K562 (cell line): ENCODE measurements around the gene UBE2E1. TPM values are rescaled to one million over a fixed set of nuclear protein-coding genes. Genes with fewer than 3 reads are reported as not detected.

Experiments used
- ATAC-seq: fragments of 200-7000 bp; cut with Tn5 transposase; 3 replicates; pipeline ENCODE4 v1.9.1; 2020; ENCODE audit warnings: moderate library complexity
- BruUV-seq: library from RNA; stranded (reverse); fragments of 400-500 nt; replicated peaks from 2 replicates; lab custom pipeline; 2021; lab: Mats Ljungman, UMichigan
- CTCF ChIA-PET: fragments of 300-600 bp; formaldehyde crosslinking; extraction: SDS; loops from one replicate; lab custom pipeline; 2021; ENCODE audit warnings: low intra/inter-chr PET ratio; lab: Yijun Ruan, JAX
- POLR2A ChIA-PET: fragments of 300-600, 350-650 bp; sonication (Branson Sonifier 250); formaldehyde crosslinking; extraction: SDS; loops from one replicate; lab custom pipeline; 2021; ENCODE audit warnings: antibody characterized with exemption, inconsistent platforms; lab: Yijun Ruan, JAX
- DNase-seq, 4 experiments: peaks; one replicate each; pipeline versions ENCODE4 v3.0.0 to v3.0.0-alpha.2; 2011 to 2018; ENCODE audit warnings: low spot score in 3 of 4, mixed read lengths in 3 of 4; ENCODE audit errors: extremely low read depth in 1 of 4
- FAIRE-seq: peaks from 2 replicates; lab custom pipeline; 2011; peaks lifted over from hg19 to GRCh38; lab: Jason Lieb, UNC
- H2AFZ ChIP-seq: 2 replicates; pipeline ENCODE4 v1.6.0; 2011; ENCODE audit warnings: low read depth, low read length, control low read depth, inconsistent platforms
- H3K27ac ChIP-seq: fragments of 200-600 bp; 3 replicates; pipeline ENCODE4 v1.8.0; 2011; ENCODE audit warnings: low read depth, mild to moderate bottlenecking, control low read depth, inconsistent platforms, low read length, moderate library complexity, mixed read lengths; ENCODE audit errors: extremely low read depth
- H3K27me3 ChIP-seq, 2 experiments: fragments of 300-600 bp in 1 of 2; 2 replicates in 1 of 2; 3 replicates in 1 of 2; pipeline versions ENCODE4 v1.6.0 to v1.8.0; 2011; ENCODE audit warnings: inconsistent platforms in 2 of 2, low read length in 2 of 2, mild to moderate bottlenecking in 1 of 2, mixed read lengths in 1 of 2, moderate library complexity in 1 of 2; ENCODE audit not compliant: control insufficient read depth in 2 of 2, insufficient read depth in 2 of 2
- H3K36me3 ChIP-seq: fragments of 300-600 bp; 3 replicates; pipeline ENCODE4 v1.8.0; 2011; ENCODE audit warnings: mild to moderate bottlenecking, low read length, inconsistent platforms; ENCODE audit not compliant: control insufficient read depth, insufficient read depth
- H3K4me1 ChIP-seq, 2 experiments: fragments of 200-600 bp in 1 of 2; replicated peaks in 1 of 2; 2 replicates in 1 of 2; 3 replicates in 1 of 2; pipeline versions ENCODE4 v1.5.1 to v1.8.0; 2011; ENCODE audit warnings: inconsistent platforms in 2 of 2, low read length in 2 of 2, mild to moderate bottlenecking in 1 of 2, mixed read lengths in 1 of 2, moderate library complexity in 1 of 2; ENCODE audit not compliant: control insufficient read depth in 2 of 2, insufficient read depth in 2 of 2
- H3K4me2 ChIP-seq: 2 replicates; pipeline ENCODE4 v1.6.1; 2011; ENCODE audit warnings: low read length, control low read depth, inconsistent platforms, mixed read lengths; ENCODE audit not compliant: insufficient read depth
- H3K4me3 ChIP-seq: fragments of 200-600 bp; sonication (generic), shearing (Covaris generic); 2 replicates; pipeline ENCODE4 v1.5.1; 2016; ENCODE audit warnings: control low read depth, inconsistent platforms
- H3K79me2 ChIP-seq: fragments of 200-600 bp; 3 replicates; pipeline ENCODE4 v1.8.0; 2011; ENCODE audit warnings: low read length, inconsistent platforms; ENCODE audit not compliant: control insufficient read depth, insufficient read depth
- H3K9ac ChIP-seq, 2 experiments: 2 replicates each; pipeline versions ENCODE4 v1.6.0 to v1.6.1; 2011; ENCODE audit warnings: low read depth in 2 of 2, low read length in 2 of 2, control low read depth in 1 of 2, inconsistent platforms in 1 of 2, mild to moderate bottlenecking in 1 of 2, mixed read lengths in 1 of 2; ENCODE audit not compliant: insufficient read depth in 1 of 2
- H3K9me1 ChIP-seq: one replicate; pipeline ENCODE4 v1.6.0; 2011; ENCODE audit warnings: inconsistent platforms, mild to moderate bottlenecking, low read length, moderate library complexity; ENCODE audit not compliant: control insufficient read depth, insufficient read depth
- H3K9me3 ChIP-seq: replicated peaks from 2 replicates; pipeline ENCODE4 v1.5.1; 2011; ENCODE audit warnings: low read depth, low read length, inconsistent platforms; ENCODE audit not compliant: control insufficient read depth, insufficient read depth
- H4K20me1 ChIP-seq: replicated peaks from 2 replicates; pipeline ENCODE4 v1.6.1; 2011; ENCODE audit warnings: low read length, inconsistent platforms, mixed read lengths; ENCODE audit not compliant: control insufficient read depth, insufficient read depth
- CAMTA2 ChIP-seq: fragments of 250-450 bp; sonication (Bioruptor Pico); conservative IDR thresholded peaks from 2 replicates; pipeline ENCODE4 v1.5.1; 2022
- CUX1 ChIP-seq: fragments of 200-800 bp; sonication (Bioruptor generic); IDR thresholded peaks from 2 replicates; pipeline ENCODE4 v1.6.1; 2016; ENCODE audit warnings: missing genetic modification characterization, missing compliant biosample characterization
- LARP7 ChIP-seq: fragments of 450-650 bp; IDR thresholded peaks from 2 replicates; pipeline ENCODE4 v1.6.1; 2016
- MED1 ChIP-seq: sonication (generic); formaldehyde crosslinking; IDR thresholded peaks from 2 replicates; pipeline ENCODE4 v1.8.1; 2023; ENCODE audit warnings: missing genetic modification reagents, borderline replicate concordance
- SMAD2 ChIP-seq: fragments of 150-350 bp; IDR thresholded peaks from 2 replicates; pipeline ENCODE4 v1.6.1; 2014; ENCODE audit warnings: low read depth, mild to moderate bottlenecking, low read length
- TBL1XR1 ChIP-seq, 2 experiments: IDR thresholded peaks; 2 replicates each; pipeline ENCODE4 v1.6.1; 2012; ENCODE audit warnings: improper control_type of control experiment in 2 of 2, low read length in 2 of 2, mild to moderate bottlenecking in 1 of 2
- TOE1 ChIP-seq, 2 experiments: fragments of 450-650 bp in 1 of 2; sonication (generic) in 1 of 2; formaldehyde crosslinking in 1 of 2; IDR thresholded peaks; 2 replicates each; pipeline versions ENCODE4 v1.7.1 to v1.8.0; 2016 to 2022; ENCODE audit warnings: borderline replicate concordance in 2 of 2, mild to moderate bottlenecking in 2 of 2, antibody characterized with exemption in 1 of 2, inconsistent platforms in 1 of 2, low read depth in 1 of 2, missing genetic modification reagents in 1 of 2, moderate library complexity in 1 of 2
- ZNF184 ChIP-seq: sonication (generic); formaldehyde crosslinking; IDR thresholded peaks from 2 replicates; pipeline ENCODE4 v1.5.0; 2020; ENCODE audit warnings: missing genetic modification reagents
- ZNF318 ChIP-seq, 2 experiments: fragments of 450-650 bp; IDR thresholded peaks; 2 replicates each; pipeline ENCODE4 v1.6.1; 2016; ENCODE audit warnings: mild to moderate bottlenecking in 2 of 2, borderline replicate concordance in 1 of 2, low read depth in 1 of 2, moderate library complexity in 1 of 2
- WGBS: fragments of 100-300 bp; shearing (Covaris generic); methylation state at CpG from one replicate; pipeline ENCODE4 v1.1.6; 2016; ENCODE audit warnings: low coverage, mixed read lengths; ENCODE audit not compliant: insufficient coverage; ENCODE audit errors: missing lambda C conversion rate; 5-methylcytosine and 5-hydroxymethylcytosine counted together
- in situ Hi-C: fragments of 300-500 bp; cut with MboI; formaldehyde crosslinking; loops from 4 replicates; pipeline ENCODE4 v1.15.0; 2018; ENCODE audit warnings: inconsistent platforms, mixed read lengths
- intact Hi-C: fragments of 100-400 bp; cut with micrococcal nuclease; formaldehyde crosslinking; loops from 2 replicates; pipeline ENCODE4 v1.14.2; 2022
- polyA plus RNA-seq, 8 experiments: library from polyadenylated mRNA; depleted of rRNA in 4 of 8; stranded (reverse) in 5 of 8; unstranded in 3 of 8; fragments of >200 nt; fragmentation: Nextera tagmentation in 2 of 8; fragmentation: Illumina TruSeq in 1 of 8; extraction: Ambion mirVana in 2 of 8; extraction: Trizol in 1 of 8; gene quantifications; 2 replicates each; pipeline versions ENCODE4 v1.2.1 to v1.2.3, GENCODE V29; 2011 to 2014; ENCODE audit warnings: inconsistent platforms in 1 of 8, missing spikeins in 1 of 8
- total RNA-seq, 7 experiments: library from RNA; depleted of rRNA in 6 of 7; stranded (reverse); fragments of >200 nt in 6 of 7; fragmentation: Illumina TruSeq in 2 of 7; extraction: Trizol in 2 of 7; gene quantifications; 2 replicates each; pipeline versions ENCODE4 v1.2.1 to v1.2.3, GENCODE V29; 2011 to 2021; ENCODE audit warnings: low replicate concordance in 1 of 7

Gene UBE2E1
- total and polyA plus RNA-seq, 9 of the 15 experiments (the other 6 are each of a cell fraction or from before 2014, with no cell fraction given), result 54.4 to 294 (median 165) TPM

GRCh38 chr3:23778446-23778845 is 27.3 kb upstream of the UBE2E1 start:
- WGBS, result 0% methylated on average over 2 of the region's 2 CpGs
- no peaks in the 10 kb centered on the region for H3K4me1 ChIP-seq
- ATAC-seq (no peak), DNase-seq (no peak), FAIRE-seq (no peak)
- no peaks in the 10 kb centered on the region for H3K9me3 ChIP-seq
- H3K4me2 ChIP-seq, result no peak overlapping the region
- no peaks in the 10 kb centered on the region for H3K79me2 ChIP-seq
- ChIA-PET POLR2A (interaction anchor here (1.3 to 1.5 kb wide), 2 partner anchors 17 to 138 kb away, joined by 3 to 5 read pairs; partner anchors contain the start of genes NKIRAS1 and RPL15), CTCF (no interaction called here)
- intact Hi-C loops, result no loop called here
- H2AFZ ChIP-seq, result no peak overlapping the region
- peaks cover 10 to 43% of the 10 kb centered on the region in 2 experiments for H3K27me3 ChIP-seq
- BruUV-seq, result no TSS peak
- H3K4me3 ChIP-seq, result no peak overlapping the region
- no peak overlapping the region for H3K9ac ChIP-seq
- H3K9me1 ChIP-seq, result no peaks in the 10 kb centered on the region
- in situ Hi-C loops, result no loop called here
- no peaks in the 10 kb centered on the region for H3K36me3 ChIP-seq
- H3K27ac ChIP-seq, result no peak overlapping the region
- H4K20me1 ChIP-seq, result no peaks in the 10 kb centered on the region
- no peak for TF ChIP-seq ZNF318 (IDR thresholded peaks at IDR 0.05; ENCODE audit: borderline replicate concordance in 1 of 2, low read depth in 1 of 2)
- no peak for TF ChIP-seq CAMTA2
- no peak for TF ChIP-seq LARP7
- TF ChIP-seq SMAD2, result no peak
- TF ChIP-seq TBL1XR1 (IDR thresholded peaks at IDR 0.05; ENCODE audit: low read length in 2 of 2), result no peak
- TF ChIP-seq CUX1 (CRISPR knock-in tag), result no peak
- TF ChIP-seq TOE1 (IDR thresholded peaks at IDR 0.05; ENCODE audit: borderline replicate concordance), result no peak
- no peak for TF ChIP-seq TOE1 (CRISPR knock-in tag; IDR thresholded peaks at IDR 0.05; ENCODE audit: borderline replicate concordance, low read depth)
- TF ChIP-seq MED1 (CRISPR knock-in tag), result no peak
- TF ChIP-seq ZNF184 (CRISPR knock-in tag), result no peak
